ENCODE measurements around the gene FUT8.

FUT8 gene

GRCh38 chr14:65783101-65783500 lies 370.6 kb downstream of the FUT8 start:
- no peak for DNase-seq

- no peak for DNase-seq
These were observed 371.0 kb downstream of the FUT8 start for GRCh38 chr14:65783576-65783975.

- no peak for DNase-seq
These were observed 372.0 kb downstream of the FUT8 start for GRCh38 chr14:65784574-65784973.

- DNase-seq: no peak
These were observed 374.9 kb downstream of the FUT8 start for GRCh38 chr14:65787461-65787860.

- DNase-seq: no peak
These were observed 376.3 kb downstream of the FUT8 start for GRCh38 chr14:65788876-65789275.

- no peak for DNase-seq
These were observed 376.8 kb downstream of the FUT8 start for GRCh38 chr14:65789363-65789762.

GRCh38 chr14:65790172-65790815 lies 377.8 kb downstream of the FUT8 start:
- DNase-seq: no peak

- peak; percentile 4 for DNase-seq
These were observed 378.9 kb downstream of the FUT8 start for GRCh38 chr14:65791191-65791981.

- DNase-seq: no peak
These were observed 379.8 kb downstream of the FUT8 start for GRCh38 chr14:65792208-65792905.
